NCI-H1417 (cell line): ENCODE data around the gene ZNF138.
A peak's percentile ranks its signal among the peaks of the same experiment; 100 is the strongest.
"Not testable (repeated sequence)": the region's sequence is repeated elsewhere in the genome, so short reads cannot be mapped to it uniquely, and the experiment has no call there.

Experiments
- DNase-seq, 3 experiments: peaks; one replicate each; lab custom pipeline; 2025; lab: John Stamatoyannopoulos, UW

ZNF138 gene

DNA sequence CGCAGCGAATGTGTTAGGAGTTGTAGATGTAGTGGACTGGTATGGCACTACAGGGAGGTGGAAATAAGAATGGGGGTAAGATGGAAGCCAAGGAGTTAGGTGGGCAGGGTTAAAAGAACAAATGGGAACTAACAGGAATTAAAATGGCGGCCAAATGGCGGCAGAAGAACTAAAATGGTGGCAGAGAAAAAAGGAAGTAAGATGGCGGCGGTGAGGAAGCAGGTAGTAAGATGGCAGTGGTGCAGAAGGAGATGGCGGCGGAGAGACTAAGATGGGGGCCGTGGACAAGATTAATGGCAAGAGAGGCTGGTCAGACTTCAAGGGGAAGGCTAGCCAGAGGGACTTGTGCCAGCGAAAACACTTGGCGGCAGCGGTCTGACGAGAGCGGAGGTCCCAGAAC is 44.5 kb downstream of the ZNF138 start:
- no peak for DNase-seq

DNA sequence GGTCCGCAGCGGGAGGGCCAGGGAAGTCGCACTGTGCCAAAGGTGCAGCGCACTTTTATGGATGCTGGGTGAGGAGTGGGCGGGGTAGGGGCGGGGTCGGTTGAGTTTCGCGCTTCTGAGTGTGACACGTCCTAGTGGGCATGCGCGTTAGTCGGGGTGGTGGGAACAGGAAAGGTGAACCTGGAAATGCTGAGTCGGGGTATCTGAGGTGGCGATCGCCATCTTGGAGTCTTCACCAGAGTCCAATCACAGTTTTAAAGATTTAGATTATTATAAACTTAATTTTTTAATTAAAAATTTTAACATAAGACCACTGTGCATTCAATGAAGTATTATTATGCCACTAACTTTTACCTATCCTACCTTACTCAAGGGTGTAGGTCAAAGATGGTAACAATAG is 45.7 kb downstream of the ZNF138 start:
- no peak for DNase-seq

DNA sequence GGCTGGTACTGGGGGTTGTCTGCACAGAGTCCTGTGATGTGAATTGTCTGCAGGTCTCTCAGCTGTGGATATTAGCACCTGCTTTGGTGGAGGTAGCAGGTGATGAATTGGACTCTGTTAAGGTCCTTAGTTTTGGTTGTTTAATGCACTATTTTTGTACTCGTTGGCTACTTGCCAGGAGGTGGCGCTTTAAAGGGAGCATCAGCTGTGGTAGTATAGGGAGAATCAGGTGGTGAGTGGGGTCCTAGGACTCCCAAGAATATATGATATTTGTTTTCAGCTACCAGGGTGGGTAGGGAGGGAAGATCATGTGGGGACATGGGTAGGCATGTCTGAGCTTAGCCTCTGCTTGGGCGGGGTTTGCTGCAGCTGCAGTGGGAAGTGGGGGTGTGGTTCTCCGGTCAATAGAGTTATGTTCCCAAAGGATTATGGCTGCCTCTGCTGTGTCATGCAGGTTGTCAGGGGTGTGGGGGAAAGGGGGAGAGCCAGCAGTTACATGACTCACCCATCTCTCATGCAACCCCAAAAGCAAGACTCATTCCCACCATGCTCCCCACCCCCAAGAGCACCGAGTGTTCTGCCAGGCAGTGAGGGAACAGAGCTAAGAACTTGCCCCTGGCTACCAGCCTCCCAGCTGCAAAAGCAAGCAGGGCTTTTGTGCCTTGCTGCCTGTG is 55.2 kb downstream of the ZNF138 start:
- DNase-seq, result peak; percentile 20 to 76 (median 67)

DNA sequence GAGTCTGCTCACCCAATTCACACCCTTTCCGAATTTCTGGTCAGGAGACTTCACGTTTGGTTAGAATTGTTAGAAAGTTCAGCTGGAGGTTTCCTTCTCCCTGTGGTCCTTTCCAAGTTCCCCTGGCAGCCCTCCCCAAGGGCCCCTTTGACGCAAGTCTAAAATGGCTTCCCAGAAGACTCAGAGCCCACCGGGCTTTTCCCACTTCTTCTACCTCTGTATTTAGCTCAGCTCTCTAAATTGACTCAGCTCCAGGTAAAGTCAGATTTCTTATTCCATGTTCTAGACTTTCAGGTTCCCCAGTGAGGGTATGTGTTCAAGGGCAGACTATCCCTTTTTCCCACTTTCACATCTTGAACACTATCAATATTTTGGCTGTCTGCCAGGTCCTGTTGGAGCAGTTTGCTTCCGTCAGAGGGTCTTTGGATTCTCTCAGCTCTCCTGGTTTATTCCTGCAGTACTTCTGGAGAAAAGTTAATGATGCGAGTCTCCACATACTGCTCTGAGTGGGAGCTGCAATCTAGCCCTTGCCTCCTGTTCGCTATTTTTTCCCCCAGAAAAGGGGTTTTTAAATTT is 55.8 kb downstream of the ZNF138 start:
- DNase-seq, result peak in 2 of 3 experiments; percentile 6 to 29

DNA sequence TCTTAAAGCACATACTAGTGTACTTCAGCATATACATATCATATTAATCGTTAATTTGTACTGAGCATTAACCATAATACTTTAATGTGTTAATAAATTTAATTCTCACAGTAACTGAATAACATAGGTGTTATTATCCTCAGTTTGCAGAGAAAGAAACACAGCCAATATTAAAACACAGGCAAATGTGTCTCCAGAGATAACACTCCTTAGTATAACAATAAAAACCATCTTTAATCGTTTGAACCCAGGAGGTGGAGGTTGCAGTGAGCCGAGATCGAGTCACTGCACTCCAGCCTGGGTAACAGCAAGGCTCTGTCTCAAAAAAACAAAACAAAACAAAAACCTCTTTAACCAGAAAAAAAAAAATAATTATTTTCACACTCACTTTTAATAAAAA is 59.5 kb downstream of the ZNF138 start:
- no peak for DNase-seq

DNA sequence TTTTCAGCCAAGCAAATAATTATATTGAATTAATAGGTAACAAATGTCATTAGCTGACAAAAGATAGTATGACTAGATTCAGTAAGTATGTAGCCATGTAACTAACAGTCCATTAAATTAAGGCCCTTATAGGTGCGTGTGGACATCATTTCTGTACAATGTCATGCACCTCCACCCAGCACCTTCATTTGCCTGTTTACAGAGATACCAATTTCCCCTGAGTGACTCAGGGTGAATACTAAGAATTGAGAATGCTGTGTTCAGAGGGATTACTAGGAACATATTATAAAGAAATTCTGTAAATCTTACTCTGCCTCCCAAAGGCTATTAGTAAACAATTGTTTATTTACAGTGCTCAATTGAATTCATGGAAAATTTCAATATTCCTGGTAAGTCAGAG is 60.7 kb downstream of the ZNF138 start:
- DNase-seq, result no peak

DNA sequence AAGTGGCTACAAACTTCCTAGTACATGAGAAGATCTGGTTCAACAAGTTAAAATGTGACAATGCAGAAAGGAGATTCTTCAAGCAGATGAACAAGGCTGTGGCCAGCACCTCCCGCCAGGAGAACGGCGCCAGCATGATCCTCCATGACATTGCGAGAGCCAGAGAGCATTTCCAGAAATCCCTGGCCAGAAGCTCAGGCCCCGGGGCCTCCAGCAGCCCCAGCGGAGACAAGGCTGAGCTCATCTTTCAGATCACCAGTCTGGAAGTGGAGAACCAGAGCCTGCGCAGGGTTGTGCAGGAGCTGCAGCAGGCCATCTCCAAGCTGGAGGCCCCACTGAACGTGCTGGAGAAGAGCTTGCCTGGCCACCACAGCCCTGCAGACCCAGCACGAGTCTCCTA is 68.8 kb downstream of the ZNF138 start:
- DNase-seq, result no peak

DNA sequence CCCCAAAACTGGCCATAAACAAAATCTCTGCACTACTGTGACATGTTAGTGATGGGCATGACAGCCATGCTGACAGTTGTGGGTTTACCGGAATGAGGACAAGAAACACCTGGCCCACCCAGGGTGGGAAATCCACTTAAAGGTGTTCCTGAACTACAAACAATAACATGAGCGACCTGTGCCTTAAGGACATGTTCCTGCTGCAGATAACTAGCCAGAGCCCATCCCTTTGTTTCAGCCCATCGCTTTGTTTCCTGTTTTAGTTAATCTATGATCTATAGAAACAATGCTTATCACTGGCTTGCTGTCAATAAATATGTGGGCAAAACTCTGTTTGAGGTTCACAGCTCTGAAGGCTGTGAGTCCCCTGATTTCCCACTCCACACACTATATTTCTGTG is 69.3 kb downstream of the ZNF138 start:
- DNase-seq, result not testable (repeated sequence)

DNA sequence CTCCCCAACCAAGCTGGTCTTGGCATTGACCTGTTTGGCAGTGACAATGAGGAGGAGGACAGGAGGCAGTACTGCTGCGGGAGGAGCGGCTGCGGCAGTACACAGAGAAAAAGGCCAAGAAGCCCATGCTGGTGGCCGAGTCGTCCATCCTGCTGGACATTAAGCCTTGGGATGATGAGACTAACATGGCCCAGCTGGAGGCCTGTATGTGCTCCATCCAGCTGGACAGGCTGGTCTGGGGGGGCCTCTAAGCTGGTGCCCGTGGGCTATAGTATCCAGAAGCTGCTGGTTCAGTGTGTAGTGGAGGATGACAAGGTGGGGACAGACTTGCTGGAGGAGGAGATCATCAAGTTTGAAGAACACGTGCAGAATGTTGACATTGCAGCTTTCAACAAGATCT is 69.7 kb downstream of the ZNF138 start:
- DNase-seq, result no peak

DNA sequence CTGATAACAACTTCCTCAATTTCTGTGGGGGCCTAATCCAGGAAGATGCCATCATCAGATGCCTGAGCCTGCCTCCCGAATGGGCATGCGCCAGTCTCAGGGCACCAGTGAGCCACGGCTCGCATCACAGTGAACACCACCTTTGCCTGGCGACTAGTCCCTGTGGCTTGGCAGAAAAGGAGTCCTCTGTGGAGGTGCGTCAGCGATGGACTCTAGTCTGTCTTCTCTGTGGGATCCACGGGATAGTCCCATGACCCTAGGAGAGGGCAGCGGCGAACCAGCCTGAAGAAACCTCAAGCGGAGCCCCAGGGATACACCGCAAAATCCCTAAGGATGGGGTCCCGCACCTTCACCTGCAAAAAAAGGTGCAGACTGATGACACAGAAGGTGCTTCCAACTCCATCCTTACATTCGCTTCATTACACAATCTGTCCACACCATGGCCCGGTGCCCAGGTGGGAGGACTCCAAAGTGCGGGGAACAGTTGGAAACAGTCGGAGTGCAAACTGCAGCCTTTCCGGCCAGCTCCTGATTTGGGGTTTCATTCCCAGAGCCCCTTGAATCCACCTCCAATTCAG is 73.7 kb downstream of the ZNF138 start:
- no peak for DNase-seq

DNA sequence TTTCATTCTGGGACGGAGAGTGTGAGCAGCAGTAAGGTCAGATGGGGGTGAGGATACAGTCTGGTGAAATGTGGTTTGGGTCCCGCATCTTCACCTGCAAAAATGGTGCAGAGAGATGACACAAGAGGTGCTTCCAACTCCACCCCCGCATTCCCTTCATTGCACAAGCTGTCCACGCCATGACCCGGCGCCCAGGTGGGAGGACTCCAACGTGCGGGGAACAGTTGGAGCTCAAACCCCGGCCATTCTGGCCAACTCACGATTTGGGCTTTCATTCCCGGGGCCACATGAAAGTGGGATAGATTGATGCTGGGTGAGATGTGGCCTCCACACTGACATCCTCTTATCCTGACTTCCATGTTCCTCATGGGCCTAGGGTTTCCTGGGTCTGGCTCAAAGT is 74.3 kb downstream of the ZNF138 start:
- DNase-seq, result no peak

DNA sequence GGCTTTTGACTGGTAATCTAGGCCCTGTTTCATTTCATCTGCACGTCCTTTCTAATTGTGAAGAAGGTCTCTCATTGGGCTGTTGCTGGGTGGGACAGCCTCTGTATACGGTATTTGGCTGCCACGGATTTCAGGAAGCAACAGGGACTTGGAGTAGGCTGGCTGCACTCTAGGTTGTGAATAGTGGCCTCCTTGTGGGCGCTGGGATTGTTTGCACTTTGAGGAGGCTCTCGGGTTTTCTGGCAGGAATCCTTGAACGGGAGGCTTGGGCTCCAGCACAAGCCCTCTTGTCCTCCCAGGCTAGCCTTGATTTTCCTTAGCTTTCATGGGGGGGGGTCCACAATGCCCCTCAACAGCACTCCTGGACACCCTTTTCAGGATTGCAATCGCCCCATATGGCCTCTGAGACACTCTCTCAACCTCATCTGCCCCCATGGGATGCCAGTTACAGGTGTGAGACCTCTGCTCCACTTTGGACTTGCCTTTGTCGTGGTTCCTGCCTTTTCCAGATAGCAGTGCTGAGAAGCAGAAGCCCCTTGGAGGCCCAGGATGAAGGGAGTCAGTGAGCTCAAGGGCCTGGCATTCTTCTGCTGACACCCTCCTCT is 75.0 kb downstream of the ZNF138 start:
- DNase-seq, result no peak

DNA sequence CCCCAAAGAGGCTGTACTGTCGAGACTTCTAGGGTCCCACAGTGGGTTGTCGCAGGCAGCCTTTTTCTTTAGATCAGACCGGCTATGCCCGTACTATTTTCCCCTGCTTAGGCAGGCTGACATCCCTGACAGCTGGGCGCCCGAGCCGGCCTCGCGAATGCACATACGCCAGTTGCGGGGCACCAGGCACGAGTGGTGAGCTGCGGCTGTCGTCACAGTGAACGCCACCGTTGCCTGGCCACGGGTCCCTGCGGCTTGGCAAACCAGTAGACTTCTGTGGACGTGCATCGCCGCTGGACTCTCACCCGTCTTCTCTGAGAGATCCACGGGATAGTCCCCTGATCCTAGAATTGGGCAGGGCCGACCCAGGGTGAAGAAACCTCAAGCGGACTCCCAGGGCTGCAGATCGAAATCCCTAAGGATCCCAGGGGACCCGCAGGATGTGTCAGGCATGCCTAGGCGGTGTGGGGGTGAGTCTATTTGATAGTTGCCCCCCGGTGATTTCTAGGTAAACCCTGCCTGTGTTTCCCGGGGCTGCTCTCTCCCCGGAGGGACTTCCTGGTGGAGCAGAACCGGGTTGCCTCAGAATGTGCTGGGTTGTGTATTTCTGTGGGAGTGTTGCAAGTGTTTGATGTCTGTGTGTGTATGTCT is 75.8 kb downstream of the ZNF138 start:
- DNase-seq, result no peak

DNA sequence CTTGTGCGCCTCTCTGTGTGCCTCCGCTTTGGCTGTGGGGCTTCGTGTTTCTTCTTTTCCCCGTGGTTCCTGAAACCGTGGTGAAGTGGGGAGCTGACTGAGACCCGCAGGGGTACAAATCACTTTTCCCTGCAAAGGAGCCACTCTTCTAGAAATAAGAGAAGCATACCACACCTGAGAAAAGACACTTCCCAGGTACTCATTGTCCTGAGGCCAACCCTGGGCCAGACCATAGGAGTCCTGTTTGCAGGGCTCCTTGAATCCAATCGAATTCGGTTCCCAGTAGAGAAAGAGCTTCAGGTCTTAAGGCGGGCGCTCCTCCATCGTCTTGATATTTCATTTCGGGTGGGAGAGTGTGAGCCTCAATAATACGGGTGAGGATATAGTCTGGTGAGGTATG is 76.4 kb downstream of the ZNF138 start:
- no peak for DNase-seq

DNA sequence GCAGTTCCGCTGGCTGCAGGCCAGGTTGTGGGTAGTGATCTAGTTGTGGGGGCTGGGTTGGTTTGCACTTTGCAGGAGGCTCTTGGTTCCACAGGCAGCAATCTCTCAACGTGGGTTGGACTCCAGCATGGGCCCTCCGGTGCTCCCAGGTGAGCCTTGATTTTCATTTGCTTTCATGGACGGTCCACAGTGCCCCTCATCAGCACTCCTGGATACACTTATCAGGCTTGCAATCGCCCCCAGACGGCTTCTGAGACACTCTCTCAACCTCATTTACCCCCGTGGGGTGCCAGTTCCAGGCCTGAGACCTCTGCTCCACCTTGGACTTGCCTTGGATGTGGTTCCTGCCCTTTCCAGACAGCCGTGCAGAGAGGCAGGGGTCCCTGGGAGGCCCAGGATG is 77.5 kb downstream of the ZNF138 start:
- DNase-seq, result no peak

DNA sequence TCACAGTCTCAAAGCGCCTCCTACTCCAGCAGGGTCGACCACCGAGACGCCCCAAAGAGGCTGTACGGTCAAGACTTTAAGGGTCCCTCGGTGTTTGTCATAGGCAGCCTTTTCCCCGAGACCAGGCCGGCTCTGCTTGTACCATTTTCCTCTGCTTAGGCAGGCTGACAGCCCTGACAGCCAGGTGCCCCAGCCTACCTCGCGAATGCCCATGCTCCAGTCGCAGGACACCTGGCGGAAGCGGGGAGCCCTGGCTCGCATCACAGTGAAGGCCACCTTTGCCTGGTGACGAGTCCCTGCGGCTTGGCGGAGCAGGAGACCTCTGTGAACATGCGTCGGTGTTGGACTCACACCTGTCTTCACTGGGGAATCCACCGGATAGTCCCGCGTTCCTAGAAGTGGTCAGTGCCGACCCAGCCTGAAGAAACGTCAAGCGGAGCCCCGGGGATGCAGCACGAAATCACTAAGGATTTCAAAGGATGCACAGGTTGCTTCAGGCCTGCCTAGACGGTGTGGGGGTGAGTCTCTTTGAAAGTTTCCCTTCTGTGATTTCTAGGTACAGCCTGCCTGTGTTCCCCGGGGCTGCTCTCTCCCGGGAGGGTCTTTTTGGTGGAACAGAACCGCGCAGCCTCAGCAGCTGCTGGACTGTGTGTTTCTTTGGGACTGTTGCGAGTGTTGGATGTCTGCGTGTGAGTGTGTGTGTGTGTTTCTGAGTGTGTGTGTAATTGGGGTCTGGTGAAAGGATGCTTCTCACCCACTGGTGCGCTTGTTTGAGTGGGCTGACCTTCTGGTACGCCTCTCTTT is 78.3 kb downstream of the ZNF138 start:
- no peak for DNase-seq

DNA sequence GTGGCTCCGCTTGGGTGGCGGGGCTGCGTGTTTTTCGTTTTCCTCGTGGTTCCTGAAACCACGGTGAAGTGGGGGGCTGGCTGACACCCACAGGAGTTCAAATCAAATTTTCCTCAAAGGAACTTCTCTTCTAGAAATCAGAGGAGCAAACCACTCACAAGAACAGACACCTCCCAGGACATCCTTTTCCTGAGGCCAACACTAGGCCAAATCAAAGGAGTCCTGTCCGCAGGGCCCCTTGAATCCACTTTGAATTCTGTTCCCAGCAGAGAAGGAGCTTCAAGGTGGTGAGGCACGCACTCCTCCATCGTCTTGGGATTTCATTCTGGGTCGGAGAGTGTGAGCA is 78.9 kb downstream of the ZNF138 start:
- no peak for DNase-seq

DNA sequence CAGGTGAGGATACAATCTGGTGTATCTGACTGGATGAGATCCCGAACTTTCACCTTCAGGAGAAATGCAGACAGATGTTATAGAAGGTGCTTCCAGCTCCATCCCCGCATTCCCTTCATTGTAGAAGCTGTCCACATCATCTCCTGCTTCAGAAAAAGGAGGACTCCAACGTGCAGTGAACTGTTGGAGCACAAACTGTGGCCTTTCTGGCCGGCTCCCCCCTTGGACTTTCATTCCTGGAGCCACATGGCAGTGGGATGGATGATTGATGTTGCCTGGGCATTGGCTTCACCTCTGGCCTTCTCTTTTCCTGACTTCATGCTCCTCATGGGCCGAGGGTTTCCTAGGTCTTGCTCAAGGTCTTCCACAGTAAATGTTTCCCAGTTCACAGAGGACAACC is 79.3 kb downstream of the ZNF138 start:
- no peak for DNase-seq

DNA sequence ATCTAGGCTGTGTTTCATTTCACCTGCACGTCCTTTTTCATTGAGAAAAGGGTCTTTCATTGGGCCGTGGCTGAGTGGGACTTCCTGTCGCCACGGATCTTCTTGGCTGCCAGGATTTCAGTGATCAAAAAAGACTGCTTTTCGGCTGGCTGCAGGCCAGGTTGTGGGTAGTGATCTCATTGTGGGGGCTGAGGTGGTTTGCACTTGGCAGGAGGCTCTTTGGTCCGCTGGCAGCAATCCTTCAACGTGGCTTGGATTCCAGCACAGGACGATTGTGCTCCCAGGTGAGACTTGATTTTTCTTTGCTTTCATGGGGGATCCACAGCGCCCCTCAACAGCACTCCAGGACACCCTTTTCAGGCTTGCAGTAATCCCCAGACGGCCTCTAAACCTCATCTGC is 79.9 kb downstream of the ZNF138 start:
- no peak for DNase-seq

DNA sequence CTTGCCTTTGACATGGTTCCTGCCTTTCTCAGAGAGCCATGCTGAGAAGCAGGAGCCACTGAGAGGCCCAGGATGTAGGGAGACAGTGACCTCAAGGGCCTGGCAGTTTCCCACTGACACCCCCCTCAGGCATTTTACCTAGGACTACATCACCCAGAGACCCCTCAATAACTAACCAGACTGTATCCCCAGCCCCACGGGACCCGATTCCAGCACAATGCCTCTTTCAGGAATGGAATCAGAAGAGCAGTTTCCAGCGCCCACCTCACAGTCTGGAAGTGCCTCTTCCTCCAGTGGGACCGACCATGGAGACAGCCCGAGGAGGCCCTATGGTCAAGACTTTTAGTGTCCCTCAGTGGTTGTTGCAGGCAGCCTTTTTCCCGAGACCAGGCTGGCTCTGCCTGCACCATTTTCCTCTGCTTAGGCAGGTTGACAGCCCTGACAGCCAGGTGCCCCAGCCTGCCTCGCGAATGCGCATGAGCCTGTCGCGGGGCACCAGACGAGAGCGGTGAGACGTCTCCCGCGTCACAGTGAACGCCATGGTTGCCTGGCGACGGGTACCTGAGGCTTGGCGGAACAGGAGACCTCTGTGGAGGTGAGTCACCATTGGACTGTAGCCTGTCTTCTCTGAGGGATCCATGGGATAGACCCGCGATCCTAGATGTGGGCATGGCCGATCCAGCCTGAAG is 80.5 kb downstream of the ZNF138 start:
- DNase-seq, result no peak

DNA sequence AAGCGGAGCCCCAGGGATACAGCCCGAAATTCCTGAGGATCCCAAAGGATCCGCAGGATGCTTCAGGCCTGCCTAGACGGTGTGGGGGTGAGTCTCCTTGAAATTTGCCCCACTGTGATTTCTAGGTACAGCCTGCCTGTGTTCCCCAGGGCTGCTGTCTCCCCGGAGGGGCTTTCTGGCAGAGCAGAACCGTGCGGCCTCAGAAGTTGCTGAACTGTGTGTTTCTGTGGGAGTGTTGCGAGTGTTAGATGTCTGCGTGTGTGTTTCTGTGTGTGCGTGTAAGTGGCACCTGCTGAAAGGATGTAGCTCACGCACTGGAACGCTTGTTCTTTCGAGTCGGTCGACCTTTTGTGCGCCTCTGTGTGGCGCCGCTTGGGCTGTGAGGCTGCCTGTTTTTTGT is 81.0 kb downstream of the ZNF138 start:
- no peak for DNase-seq
